Endothelial cell of umbilical vein (primary cell): Measurements from ENCODE around the gene NEK6. TPM values are rescaled to one million over a fixed set of nuclear protein-coding genes. Genes with fewer than 3 reads are reported as not detected.

Experiments used
- BruUV-seq: library from RNA; stranded (reverse); fragments of 400-500 nt; replicated peaks from 2 replicates; lab custom pipeline; 2021; lab: Mats Ljungman, UMichigan
- CTCF ChIA-PET: fragments of 300-600, 350-600 bp; sonication (Branson Sonifier 250); formaldehyde crosslinking; loops from one replicate; lab custom pipeline; 2021; ENCODE audit warnings: antibody characterized with exemption, inconsistent platforms; lab: Charles Lee
- POLR2A ChIA-PET: fragments of 300-600, 350-600 bp; sonication (Branson Sonifier 250); formaldehyde crosslinking; loops from one replicate; lab custom pipeline; 2021; ENCODE audit warnings: antibody characterized with exemption, inconsistent platforms; lab: Charles Lee
- DNase-seq: peaks from one replicate; pipeline ENCODE4 v3.0.0-alpha.2; 2011; ENCODE audit warnings: low read depth, low spot score
- FAIRE-seq: peaks from 2 replicates; lab custom pipeline; 2011; peaks lifted over from hg19 to GRCh38; lab: Jason Lieb, UNC
- H2AFZ ChIP-seq: 2 replicates; pipeline ENCODE4 v1.6.0; 2012; ENCODE audit warnings: low read depth, low read length, control low read depth, inconsistent platforms
- H3K27ac ChIP-seq: 2 replicates; pipeline ENCODE4 v1.5.1; 2011; ENCODE audit warnings: low read depth, mild to moderate bottlenecking, control low read depth, low read length, moderate library complexity; ENCODE audit not compliant: insufficient read depth
- H3K27me3 ChIP-seq, 2 experiments: 2 replicates each; pipeline versions ENCODE4 v1.6.0 to v1.6.1; 2011; ENCODE audit warnings: low read length in 2 of 2, mixed read lengths in 1 of 2; ENCODE audit not compliant: control insufficient read depth in 2 of 2, insufficient read depth in 2 of 2
- H3K36me3 ChIP-seq, 2 experiments: 2 replicates in 1 of 2; 3 replicates in 1 of 2; pipeline ENCODE4 v1.5.1; 2011; ENCODE audit warnings: low read length in 2 of 2, mild to moderate bottlenecking in 1 of 2, moderate library complexity in 1 of 2; ENCODE audit not compliant: control insufficient read depth in 2 of 2, insufficient read depth in 2 of 2; ENCODE audit errors: extremely low read depth in 1 of 2
- H3K4me1 ChIP-seq: 3 replicates; pipeline ENCODE4 v1.5.1; 2011; ENCODE audit warnings: mild to moderate bottlenecking, low read length; ENCODE audit not compliant: control insufficient read depth, insufficient read depth; ENCODE audit errors: extremely low read depth
- H3K4me2 ChIP-seq: 2 replicates; pipeline ENCODE4 v1.6.1; 2011; ENCODE audit warnings: low read length, control low read depth, mixed read lengths; ENCODE audit not compliant: insufficient read depth
- H3K4me3 ChIP-seq, 3 experiments: fragments of 200-600 bp in 1 of 3; sonication (generic), shearing (Covaris generic) in 1 of 3; replicated peaks in 1 of 3; 2 replicates each; pipeline ENCODE4 v1.5.1; 2011 to 2016; ENCODE audit warnings: control low read depth in 3 of 3, low read length in 3 of 3, mild to moderate bottlenecking in 2 of 3, inconsistent platforms in 1 of 3, low read depth in 1 of 3, moderate library complexity in 1 of 3; ENCODE audit not compliant: insufficient read depth in 1 of 3
- H3K79me2 ChIP-seq: 2 replicates; pipeline ENCODE4 v1.6.0; 2012; ENCODE audit warnings: low read length, inconsistent platforms; ENCODE audit not compliant: control insufficient read depth, insufficient read depth
- H3K9ac ChIP-seq: replicated peaks from 2 replicates; pipeline ENCODE3; 2011; ENCODE audit warnings: low read length, control low read depth; ENCODE audit not compliant: insufficient read depth; ENCODE audit errors: extremely low read depth
- H3K9me1 ChIP-seq: replicated peaks from 3 replicates; pipeline ENCODE4 v1.6.0; 2011; ENCODE audit warnings: mild to moderate bottlenecking, low read length; ENCODE audit not compliant: control insufficient read depth, insufficient read depth; ENCODE audit errors: extremely low read depth
- H3K9me3 ChIP-seq: replicated peaks from 2 replicates; pipeline ENCODE4 v1.5.1; 2012; ENCODE audit warnings: low read length, inconsistent platforms; ENCODE audit not compliant: control insufficient read depth, insufficient read depth
- H4K20me1 ChIP-seq: replicated peaks from 2 replicates; pipeline ENCODE3; 2011; ENCODE audit warnings: mild to moderate bottlenecking, low read length; ENCODE audit not compliant: control insufficient read depth, insufficient read depth; ENCODE audit errors: extremely low read depth
- CTCF ChIP-seq, 2 donors: IDR thresholded peaks; 1 replicate in 1 of 2; 2 replicates in 1 of 2; pipeline ENCODE4 v1.5.1; 2011; ENCODE audit warnings: low read length in 2 of 2, mild to moderate bottlenecking in 2 of 2, moderate library complexity in 2 of 2, control low read depth in 1 of 2, inconsistent platforms in 1 of 2, low read depth in 1 of 2; ENCODE audit not compliant: insufficient read depth in 1 of 2; ENCODE audit errors: extremely low read depth in 1 of 2
- EZH2 ChIP-seq: IDR thresholded peaks from 2 replicates; pipeline ENCODE4 v1.6.1; 2012; ENCODE audit warnings: borderline replicate concordance, low read depth, mild to moderate bottlenecking, moderate library complexity, low read length, inconsistent platforms; ENCODE audit not compliant: severe bottlenecking
- FOS ChIP-seq: IDR thresholded peaks from 2 replicates; pipeline ENCODE4 v1.6.1; 2011; ENCODE audit warnings: mild to moderate bottlenecking, low read length, moderate library complexity, borderline replicate concordance; ENCODE audit not compliant: insufficient read depth
- GATA2 ChIP-seq: IDR thresholded peaks from 2 replicates; pipeline ENCODE4 v1.7.0; 2011; ENCODE audit warnings: low read depth, mild to moderate bottlenecking, moderate library complexity, mixed read lengths, low read length; ENCODE audit not compliant: insufficient read length, insufficient read depth
- JUN ChIP-seq: IDR thresholded peaks from 2 replicates; pipeline ENCODE4 v1.6.1; 2011; ENCODE audit warnings: borderline replicate concordance, low read depth; ENCODE audit not compliant: insufficient read length, insufficient read depth
- MAX ChIP-seq: IDR thresholded peaks from 2 replicates; pipeline ENCODE4 v1.6.1; 2011; ENCODE audit not compliant: insufficient read depth, insufficient read length
- MYC ChIP-seq: IDR thresholded peaks from one replicate; pipeline ENCODE4 v1.6.1; 2011; ENCODE audit warnings: mild to moderate bottlenecking, low read depth, low read length
- POLR2A ChIP-seq: IDR thresholded peaks from 2 replicates; pipeline ENCODE4 v1.6.1; 2012; ENCODE audit warnings: low read depth, mild to moderate bottlenecking, control low read depth, low read length
- POLR2AphosphoS5 ChIP-seq: IDR thresholded peaks from 2 replicates; pipeline ENCODE4 v1.6.1; 2012; ENCODE audit warnings: low read depth, mild to moderate bottlenecking, control low read depth, low read length, moderate library complexity; ENCODE audit not compliant: insufficient read depth
- dilution Hi-C: fragments of 300-500 bp; cut with MboI; formaldehyde crosslinking; loops from one replicate; pipeline ENCODE4 v1.15.0; 2019; ENCODE audit warnings: low sequenced_read_pairs; ENCODE audit not compliant: extremely low pct_ligation_motif_present
- intact Hi-C: fragments of 100-400 bp; cut with micrococcal nuclease; formaldehyde crosslinking; loops from one replicate; pipeline ENCODE4 v1.10.0; 2022
- polyA plus RNA-seq, 4 experiments: library from polyadenylated mRNA; depleted of rRNA in 3 of 4; stranded (reverse) in 3 of 4; unstranded in 1 of 4; fragments of >200 nt; gene quantifications; 2 replicates each; pipeline versions ENCODE4 v1.2.1 to v1.2.3, GENCODE V29; 2011 to 2012; ENCODE audit warnings: missing spikeins in 1 of 4
- total RNA-seq: library from RNA; stranded (reverse); gene quantifications from 2 replicates; pipeline ENCODE4 v1.2.3, GENCODE V29; 2021

The NEK6 gene
- total and polyA plus RNA-seq, 2 donors (not counting 3 experiments of a cell fraction or from before 2014, with no cell fraction given): 64.3 to 67.1 TPM

- Histone ChIP-seq H3K27ac (no peak overlapping the region), H2AFZ (no peak overlapping the region), H3K4me1 (no peaks in the 10 kb centered on the region), H3K9ac (no peak overlapping the region), H3K9me1 (no peaks in the 10 kb centered on the region), H3K79me2 (peaks cover 2% of the 10 kb centered on the region), H3K9me3 (no peaks in the 10 kb centered on the region), H3K27me3 (no peaks in the 10 kb centered on the region), H3K4me2 (no peak overlapping the region), H3K36me3 (peaks cover 11 to 51% of the 10 kb centered on the region in 2 experiments), H3K4me3 (no peak overlapping the region), H4K20me1 (no peaks in the 10 kb centered on the region)
- TF ChIP-seq FOS: no peak
- TF ChIP-seq MAX: no peak
- no peak for TF ChIP-seq POLR2AphosphoS5
- no peak for TF ChIP-seq MYC
- TF ChIP-seq EZH2: no peak
- TF ChIP-seq CTCF (IDR thresholded peaks at IDR 0.05; ENCODE audit: extremely low read depth in 1 of 2, insufficient read depth in 1 of 2, low read depth in 1 of 2, low read length in 2 of 2): no peak
- TF ChIP-seq POLR2A: no peak
- no peak for TF ChIP-seq JUN
- TF ChIP-seq GATA2: no peak
- no peak for FAIRE-seq
- DNase-seq: no peak
- intact Hi-C loops: loop anchor here (10.0 kb wide), 1 partner anchor 918 kb away; no protein-coding TSS in a partner anchor
- dilution Hi-C loops: loop anchor here (25.0 kb wide), 1 partner anchor 111 kb away; no protein-coding TSS in a partner anchor
- BruUV-seq: no TSS peak
- ChIA-PET CTCF (interaction anchor here (1.2 to 4.4 kb wide), 4 partner anchors 62 to 200 kb away, joined by 3 to 41 read pairs (median 20); no protein-coding TSS in a partner anchor), POLR2A (no interaction called here)
These were observed 65.1 kb downstream of the NEK6 start for GRCh38 chr9:124322618-124323432.
